Sigmoid colon (tissue), 4 donors: Measurements from ENCODE around the gene PPP4R1.

Experiments used
- POLR2A ChIP-seq, 2 donors: fragments of 450-650 bp; IDR thresholded peaks; one replicate each; pipeline ENCODE4 v1.6.1; 2016; ENCODE audit warnings: antibody characterized with exemption in 2 of 2, mild to moderate bottlenecking in 2 of 2, moderate library complexity in 2 of 2
- POLR2AphosphoS5 ChIP-seq, 4 donors: sonication (generic); formaldehyde crosslinking; IDR thresholded peaks; one replicate each; pipeline ENCODE4 v1.6.1; 2017; ENCODE audit warnings: antibody characterized with exemption in 4 of 4
- TF ChIP-seq, protein P1 (sequence below), 4 experiments: fragments of 450-650 bp in 3 of 4; fragments of 200-600 bp in 1 of 4; IDR thresholded peaks; one replicate each; pipeline ENCODE4 v1.5.1; 2016 to 2019; ENCODE audit warnings: antibody characterized with exemption in 4 of 4, mild to moderate bottlenecking in 3 of 4, moderate library complexity in 2 of 4

GRCh38 chr18:9559253-9559652 lies 55.1 kb downstream of the PPP4R1 start:
- TF ChIP-seq, protein P1, sequence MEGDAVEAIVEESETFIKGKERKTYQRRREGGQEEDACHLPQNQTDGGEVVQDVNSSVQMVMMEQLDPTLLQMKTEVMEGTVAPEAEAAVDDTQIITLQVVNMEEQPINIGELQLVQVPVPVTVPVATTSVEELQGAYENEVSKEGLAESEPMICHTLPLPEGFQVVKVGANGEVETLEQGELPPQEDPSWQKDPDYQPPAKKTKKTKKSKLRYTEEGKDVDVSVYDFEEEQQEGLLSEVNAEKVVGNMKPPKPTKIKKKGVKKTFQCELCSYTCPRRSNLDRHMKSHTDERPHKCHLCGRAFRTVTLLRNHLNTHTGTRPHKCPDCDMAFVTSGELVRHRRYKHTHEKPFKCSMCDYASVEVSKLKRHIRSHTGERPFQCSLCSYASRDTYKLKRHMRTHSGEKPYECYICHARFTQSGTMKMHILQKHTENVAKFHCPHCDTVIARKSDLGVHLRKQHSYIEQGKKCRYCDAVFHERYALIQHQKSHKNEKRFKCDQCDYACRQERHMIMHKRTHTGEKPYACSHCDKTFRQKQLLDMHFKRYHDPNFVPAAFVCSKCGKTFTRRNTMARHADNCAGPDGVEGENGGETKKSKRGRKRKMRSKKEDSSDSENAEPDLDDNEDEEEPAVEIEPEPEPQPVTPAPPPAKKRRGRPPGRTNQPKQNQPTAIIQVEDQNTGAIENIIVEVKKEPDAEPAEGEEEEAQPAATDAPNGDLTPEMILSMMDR (IDR thresholded peaks at IDR 0.05), result no peak
- no peak for TF ChIP-seq POLR2A (IDR thresholded peaks at IDR 0.05)
- TF ChIP-seq POLR2AphosphoS5 (IDR thresholded peaks at IDR 0.05), result no peak
